ENCODE measurements around the gene ACTN4. TPM values are rescaled to one million over a fixed set of nuclear protein-coding genes. Genes with fewer than 3 reads are reported as not detected.

ACTN4 gene
- total RNA-seq, 4 donors from 2014 or later: 342 to 463 (median 382) TPM

GRCh38 chr19:38702278-38702677 lies 54.8 kb downstream of the ACTN4 start:
- no peak for DNase-seq (ENCODE audit: low spot score in 2 of 2)
- Histone ChIP-seq H3K27me3 (no peaks in the 10 kb centered on the region), H3K4me3 (no peak overlapping the region), H3K9me3 (no peaks in the 10 kb centered on the region), H3K36me3 (peaks cover 0 to 71% (median 29%) of the 10 kb centered on the region in 3 donors), H3K4me1 (peaks cover 0 to 89% (median 66%) of the 10 kb centered on the region in 4 donors), H3K27ac (peak overlapping the region in 3 of 4 donors; percentile 71 to 92 (median 86))
- WGBS, 2 donors: 65 to 69% methylated on average over 10 to 14 of the region's 14 CpGs
- no peak for TF ChIP-seq EP300 (IDR thresholded peaks at IDR 0.05)
- TF ChIP-seq POLR2A (IDR thresholded peaks at IDR 0.05): no peak
- no peak for TF ChIP-seq CTCF (IDR thresholded peaks at IDR 0.05)

- peaks cover 0 to 89% (median 60%) of the 10 kb centered on the region in 4 donors for H3K4me1 ChIP-seq
Measured at GRCh38 chr19:38703509-38703908, 56.1 kb downstream of the ACTN4 start.

GRCh38 chr19:38704488-38705026 lies 57.1 kb downstream of the ACTN4 start:
- Histone ChIP-seq H3K4me3 (no peak overlapping the region), H3K36me3 (peaks cover 5 to 94% (median 33%) of the 10 kb centered on the region in 3 donors), H3K9me3 (no peaks in the 10 kb centered on the region), H3K4me1 (peaks cover 0 to 89% (median 53%) of the 10 kb centered on the region in 4 donors), H3K27me3 (no peaks in the 10 kb centered on the region), H3K27ac (peak overlapping the region in 2 of 4 donors; percentile 80 to 81)
- no peak for DNase-seq (ENCODE audit: low spot score in 2 of 2)
- TF ChIP-seq POLR2A (IDR thresholded peaks at IDR 0.05) (no peak), EP300 (IDR thresholded peaks at IDR 0.05) (no peak), CTCF (IDR thresholded peaks at IDR 0.05) (no peak)
- 85 to 88% methylated on average over 13 of the region's 13 CpGs for WGBS, 2 donors

More at GRCh38 chr19:38703509-38703908, 56.1 kb downstream of the ACTN4 start:
- H3K36me3 ChIP-seq: peaks cover 0 to 83% (median 29%) of the 10 kb centered on the region in 3 donors
- H3K4me3 ChIP-seq: no peak overlapping the region
- WGBS, 2 donors: 83 to 87% methylated on average over 14 of the region's 14 CpGs
- no peaks in the 10 kb centered on the region for H3K9me3 ChIP-seq
- peak overlapping the region in 1 of 4 donors; percentile 81 for H3K27ac ChIP-seq
- no peak for DNase-seq (ENCODE audit: low spot score in 2 of 2)
- no peaks in the 10 kb centered on the region for H3K27me3 ChIP-seq
- TF ChIP-seq POLR2A (IDR thresholded peaks at IDR 0.05) (no peak), EP300 (IDR thresholded peaks at IDR 0.05) (no peak), CTCF (IDR thresholded peaks at IDR 0.05) (no peak)

GRCh38 chr19:38705197-38706019 lies 58.0 kb downstream of the ACTN4 start:
- WGBS, 2 donors: 66 to 73% methylated on average over 16 to 21 of the region's 22 CpGs
- Histone ChIP-seq H3K27me3 (no peaks in the 10 kb centered on the region), H3K4me3 (no peak overlapping the region), H3K36me3 (peaks cover 5 to 98% (median 32%) of the 10 kb centered on the region in 3 donors), H3K9me3 (no peaks in the 10 kb centered on the region), H3K4me1 (peaks cover 0 to 89% (median 52%) of the 10 kb centered on the region in 4 donors), H3K27ac (peak overlapping the region in 2 of 4 donors; percentile 80 to 81)
- TF ChIP-seq EP300 (IDR thresholded peaks at IDR 0.05): no peak
- no peak for DNase-seq (ENCODE audit: low spot score in 2 of 2)

- no peaks in the 10 kb centered on the region for H3K9me3 ChIP-seq
- H3K36me3 ChIP-seq: peaks cover 5 to 95% (median 27%) of the 10 kb centered on the region in 3 donors
- 49 to 56% methylated on average over 15 to 16 of the region's 16 CpGs for WGBS, 2 donors
- H3K27me3 ChIP-seq: no peaks in the 10 kb centered on the region
- no peak for DNase-seq (ENCODE audit: low spot score in 2 of 2)
- H3K4me1 ChIP-seq: peaks cover 7 to 89% (median 53%) of the 10 kb centered on the region in 4 donors
- H3K27ac ChIP-seq: peak overlapping the region; percentile 4 to 81 (median 64)
- TF ChIP-seq CTCF (IDR thresholded peaks at IDR 0.05): no peak
- no peak for TF ChIP-seq POLR2A (IDR thresholded peaks at IDR 0.05)
- TF ChIP-seq EP300 (IDR thresholded peaks at IDR 0.05): no peak
- no peak overlapping the region for H3K4me3 ChIP-seq
Measured at GRCh38 chr19:38706792-38707511, 59.5 kb downstream of the ACTN4 start.
